SW480 (cell line): ENCODE results near the gene FAM117A.
"Not testable (repeated sequence)": the region's sequence is repeated elsewhere in the genome, so short reads cannot be mapped to it uniquely, and the experiment has no call there.

Source experiments
- DNase-seq: peaks from one replicate; pipeline ENCODE4 v3.0.0-alpha.2; 2016; ENCODE audit warnings: low spot score

The FAM117A gene

GRCh38 chr17:49762151-49762941, 1.6 kb downstream of the FAM117A start:
- DNase-seq: no peak

- no peak for DNase-seq
These were observed 2.9 kb downstream of the FAM117A start for GRCh38 chr17:49760932-49761558.

GRCh38 chr17:49760296-49760695, 3.6 kb downstream of the FAM117A start:
- DNase-seq: no peak

GRCh38 chr17:49759203-49759602, 4.7 kb downstream of the FAM117A start:
- no peak for DNase-seq

GRCh38 chr17:49758464-49759010, 5.4 kb downstream of the FAM117A start:
- DNase-seq: not testable (repeated sequence)

GRCh38 chr17:49757151-49757777, 6.7 kb downstream of the FAM117A start:
- DNase-seq: no peak

- no peak for DNase-seq
These were observed 7.4 kb downstream of the FAM117A start for GRCh38 chr17:49756323-49757150.

- no peak for DNase-seq
These were observed 8.2 kb downstream of the FAM117A start for GRCh38 chr17:49755663-49756283.

GRCh38 chr17:49753959-49754391, 10.0 kb downstream of the FAM117A start:
- no peak for DNase-seq

GRCh38 chr17:49752508-49752907, 11.4 kb downstream of the FAM117A start:
- DNase-seq: no peak

- no peak for DNase-seq
These were observed 14.2 kb downstream of the FAM117A start for GRCh38 chr17:49749730-49750129.

- DNase-seq: no peak
These were observed 15.1 kb downstream of the FAM117A start for GRCh38 chr17:49748791-49749190.

- no peak for DNase-seq
These were observed 15.7 kb downstream of the FAM117A start for GRCh38 chr17:49748223-49748622.

- no peak for DNase-seq
These were observed 16.3 kb downstream of the FAM117A start for GRCh38 chr17:49747632-49748031.

- DNase-seq: no peak
These were observed 17.0 kb downstream of the FAM117A start for GRCh38 chr17:49746791-49747490.

- DNase-seq: no peak
These were observed 18.5 kb downstream of the FAM117A start for GRCh38 chr17:49745175-49746139.

GRCh38 chr17:49742166-49742638, 21.7 kb downstream of the FAM117A start:
- DNase-seq: no peak

GRCh38 chr17:49741692-49742076, 22.2 kb downstream of the FAM117A start:
- DNase-seq: no peak

- no peak for DNase-seq
These were observed 22.8 kb downstream of the FAM117A start for GRCh38 chr17:49741009-49741691.
